Peyer's patch (tissue), 4 donors: ENCODE measurements around the gene GALNT17.

ENCODE experiments used
- POLR2A ChIP-seq, 2 donors: fragments of 450-650 bp; IDR thresholded peaks; one replicate each; pipeline ENCODE4 v1.5.1; 2017; ENCODE audit warnings: antibody characterized with exemption in 2 of 2, mild to moderate bottlenecking in 2 of 2, moderate library complexity in 2 of 2
- TF ChIP-seq, protein P1 (sequence below), 6 experiments: fragments of 450-650 bp in 4 of 6; fragments of 200-600 bp in 2 of 6; sonication (generic) in 1 of 6; IDR thresholded peaks; one replicate each; pipeline ENCODE4 v1.5.1; 2017 to 2019; ENCODE audit warnings: antibody characterized with exemption in 6 of 6, mild to moderate bottlenecking in 3 of 6, moderate library complexity in 1 of 6

DNA sequence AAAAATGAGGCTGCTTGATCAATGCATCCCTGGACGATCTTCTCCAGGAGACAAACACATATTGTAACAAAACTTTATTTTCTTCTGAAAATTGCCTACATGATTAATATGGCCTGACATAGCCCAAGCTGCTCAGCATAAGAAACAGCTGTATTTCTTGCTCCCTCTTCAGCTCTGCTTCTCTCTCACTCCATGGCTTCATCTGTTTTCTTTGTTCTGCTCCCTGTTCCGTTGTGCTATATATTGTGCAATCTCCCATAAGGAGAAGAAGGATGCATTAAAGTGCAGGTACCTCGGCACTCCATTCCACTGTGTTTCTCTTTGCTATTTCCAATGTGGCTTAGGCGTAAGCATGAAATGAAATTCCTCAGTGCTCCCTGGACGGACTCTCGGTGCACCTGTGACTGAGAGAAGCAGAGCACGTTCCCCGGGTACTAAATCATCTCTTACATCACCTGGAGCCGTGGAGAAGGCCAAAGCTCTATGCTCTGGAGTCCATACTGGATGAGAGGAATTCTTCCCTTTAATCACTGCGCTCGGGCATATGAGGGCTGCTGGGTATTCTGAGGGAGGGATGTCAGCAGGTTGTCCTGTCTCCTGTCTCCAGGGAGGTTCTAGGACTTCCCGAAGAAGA is 254.3 kb downstream of the GALNT17 start:
- TF ChIP-seq, protein P1, sequence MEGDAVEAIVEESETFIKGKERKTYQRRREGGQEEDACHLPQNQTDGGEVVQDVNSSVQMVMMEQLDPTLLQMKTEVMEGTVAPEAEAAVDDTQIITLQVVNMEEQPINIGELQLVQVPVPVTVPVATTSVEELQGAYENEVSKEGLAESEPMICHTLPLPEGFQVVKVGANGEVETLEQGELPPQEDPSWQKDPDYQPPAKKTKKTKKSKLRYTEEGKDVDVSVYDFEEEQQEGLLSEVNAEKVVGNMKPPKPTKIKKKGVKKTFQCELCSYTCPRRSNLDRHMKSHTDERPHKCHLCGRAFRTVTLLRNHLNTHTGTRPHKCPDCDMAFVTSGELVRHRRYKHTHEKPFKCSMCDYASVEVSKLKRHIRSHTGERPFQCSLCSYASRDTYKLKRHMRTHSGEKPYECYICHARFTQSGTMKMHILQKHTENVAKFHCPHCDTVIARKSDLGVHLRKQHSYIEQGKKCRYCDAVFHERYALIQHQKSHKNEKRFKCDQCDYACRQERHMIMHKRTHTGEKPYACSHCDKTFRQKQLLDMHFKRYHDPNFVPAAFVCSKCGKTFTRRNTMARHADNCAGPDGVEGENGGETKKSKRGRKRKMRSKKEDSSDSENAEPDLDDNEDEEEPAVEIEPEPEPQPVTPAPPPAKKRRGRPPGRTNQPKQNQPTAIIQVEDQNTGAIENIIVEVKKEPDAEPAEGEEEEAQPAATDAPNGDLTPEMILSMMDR (IDR thresholded peaks at IDR 0.05) = no peak
- TF ChIP-seq POLR2A (IDR thresholded peaks at IDR 0.05) = no peak
